Activated CD8-positive, alpha-beta T cell treated with anti-CD3 and anti-CD28 coated beads for 36 hours (primary cell): ENCODE results near the gene KCNQ1OT1. TPM values are rescaled to one million over a fixed set of nuclear protein-coding genes. Genes with fewer than 3 reads are reported as not detected.

Experiments used
- ATAC-seq: fragments of 200-7000 bp; cut with Tn5 transposase; one replicate; pipeline ENCODE4 v1.10.0; 2021; ENCODE audit warnings: mild to moderate bottlenecking, moderate library complexity
- CTCF ChIA-PET: fragments of 350-600 bp; sonication (Branson Sonifier 250); formaldehyde crosslinking; loops from one replicate; lab custom pipeline; 2021; ENCODE audit warnings: antibody characterized with exemption; lab: Charles Lee
- POLR2A ChIA-PET: fragments of 350-600 bp; sonication (Branson Sonifier 250); formaldehyde crosslinking; loops from one replicate; lab custom pipeline; 2021; ENCODE audit warnings: antibody characterized with exemption; lab: Charles Lee
- DNase-seq: peaks from one replicate; pipeline ENCODE4 v3.0.0-alpha.2; 2020
- H3K27ac Mint-ChIP-seq: one replicate; pipeline ENCODE4 v1.8.0; 2021; ENCODE audit warnings: mild to moderate bottlenecking, mixed read lengths
- H3K27me3 Mint-ChIP-seq: one replicate; pipeline ENCODE4 v1.8.0; 2021; ENCODE audit warnings: mixed read lengths
- H3K36me3 Mint-ChIP-seq: one replicate; pipeline ENCODE4 v1.8.0; 2021; ENCODE audit warnings: low read depth, mixed read lengths
- H3K4me1 Mint-ChIP-seq: one replicate; pipeline ENCODE4 v1.8.0; 2021; ENCODE audit warnings: low read depth, mixed read lengths
- H3K4me3 Mint-ChIP-seq: one replicate; pipeline ENCODE4 v1.8.0; 2021; ENCODE audit warnings: mild to moderate bottlenecking, moderate library complexity, mixed read lengths
- H3K9me3 Mint-ChIP-seq: one replicate; pipeline ENCODE4 v1.8.0; 2021; ENCODE audit warnings: mixed read lengths
- intact Hi-C: fragments of 100-400 bp; cut with micrococcal nuclease; formaldehyde crosslinking; loops from one replicate; pipeline ENCODE4 v1.10.0; 2022
- total RNA-seq, 2 experiments: library from RNA; stranded (reverse); gene quantifications; one replicate each; pipeline ENCODE4 v1.2.3, GENCODE V29; 2021
- TF ChIP-seq, protein P1 (sequence below): fragments of 200-600 bp; IDR thresholded peaks from one replicate; pipeline ENCODE4 v1.8.0; 2022; ENCODE audit warnings: antibody characterized with exemption, mild to moderate bottlenecking

KCNQ1OT1 gene
- total RNA-seq, 2 experiments from 2014 or later = 0.22 to 0.23 TPM

DNA sequence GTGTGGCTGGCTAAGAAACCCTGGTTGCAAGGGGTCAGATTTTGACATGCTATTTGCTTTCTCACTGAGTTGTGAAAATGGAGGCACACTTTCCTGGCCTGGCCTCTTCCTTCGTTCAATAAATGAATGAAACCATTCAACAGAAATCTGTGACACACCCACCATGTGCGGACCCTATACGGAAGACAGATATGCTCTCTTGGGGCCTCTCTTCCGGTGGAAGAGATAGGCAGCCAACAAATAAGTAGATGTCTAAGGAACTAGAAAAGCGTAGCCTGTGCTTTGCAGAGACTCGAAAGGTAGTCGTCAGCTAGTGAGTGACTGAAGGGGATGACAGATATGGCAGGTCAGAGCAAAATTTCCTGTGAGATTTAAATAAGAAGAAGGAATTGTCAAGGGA, 5.3 kb downstream of the KCNQ1OT1 start:
- no peak overlapping the region for H3K4me3 Mint-ChIP-seq
- peaks cover 10% of the 10 kb centered on the region for H3K4me1 Mint-ChIP-seq
- DNase-seq (no peak), ATAC-seq (no peak)
- intact Hi-C loops = no loop called here
- no peaks in the 10 kb centered on the region for H3K27me3 Mint-ChIP-seq
- CTCF ChIA-PET = no interaction called here
- POLR2A ChIA-PET = no interaction called here
- H3K27ac Mint-ChIP-seq = no peak overlapping the region
- no peaks in the 10 kb centered on the region for H3K9me3 Mint-ChIP-seq
- TF ChIP-seq, protein P1, sequence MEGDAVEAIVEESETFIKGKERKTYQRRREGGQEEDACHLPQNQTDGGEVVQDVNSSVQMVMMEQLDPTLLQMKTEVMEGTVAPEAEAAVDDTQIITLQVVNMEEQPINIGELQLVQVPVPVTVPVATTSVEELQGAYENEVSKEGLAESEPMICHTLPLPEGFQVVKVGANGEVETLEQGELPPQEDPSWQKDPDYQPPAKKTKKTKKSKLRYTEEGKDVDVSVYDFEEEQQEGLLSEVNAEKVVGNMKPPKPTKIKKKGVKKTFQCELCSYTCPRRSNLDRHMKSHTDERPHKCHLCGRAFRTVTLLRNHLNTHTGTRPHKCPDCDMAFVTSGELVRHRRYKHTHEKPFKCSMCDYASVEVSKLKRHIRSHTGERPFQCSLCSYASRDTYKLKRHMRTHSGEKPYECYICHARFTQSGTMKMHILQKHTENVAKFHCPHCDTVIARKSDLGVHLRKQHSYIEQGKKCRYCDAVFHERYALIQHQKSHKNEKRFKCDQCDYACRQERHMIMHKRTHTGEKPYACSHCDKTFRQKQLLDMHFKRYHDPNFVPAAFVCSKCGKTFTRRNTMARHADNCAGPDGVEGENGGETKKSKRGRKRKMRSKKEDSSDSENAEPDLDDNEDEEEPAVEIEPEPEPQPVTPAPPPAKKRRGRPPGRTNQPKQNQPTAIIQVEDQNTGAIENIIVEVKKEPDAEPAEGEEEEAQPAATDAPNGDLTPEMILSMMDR = no peak
- peaks cover 6% of the 10 kb centered on the region for H3K36me3 Mint-ChIP-seq

DNA sequence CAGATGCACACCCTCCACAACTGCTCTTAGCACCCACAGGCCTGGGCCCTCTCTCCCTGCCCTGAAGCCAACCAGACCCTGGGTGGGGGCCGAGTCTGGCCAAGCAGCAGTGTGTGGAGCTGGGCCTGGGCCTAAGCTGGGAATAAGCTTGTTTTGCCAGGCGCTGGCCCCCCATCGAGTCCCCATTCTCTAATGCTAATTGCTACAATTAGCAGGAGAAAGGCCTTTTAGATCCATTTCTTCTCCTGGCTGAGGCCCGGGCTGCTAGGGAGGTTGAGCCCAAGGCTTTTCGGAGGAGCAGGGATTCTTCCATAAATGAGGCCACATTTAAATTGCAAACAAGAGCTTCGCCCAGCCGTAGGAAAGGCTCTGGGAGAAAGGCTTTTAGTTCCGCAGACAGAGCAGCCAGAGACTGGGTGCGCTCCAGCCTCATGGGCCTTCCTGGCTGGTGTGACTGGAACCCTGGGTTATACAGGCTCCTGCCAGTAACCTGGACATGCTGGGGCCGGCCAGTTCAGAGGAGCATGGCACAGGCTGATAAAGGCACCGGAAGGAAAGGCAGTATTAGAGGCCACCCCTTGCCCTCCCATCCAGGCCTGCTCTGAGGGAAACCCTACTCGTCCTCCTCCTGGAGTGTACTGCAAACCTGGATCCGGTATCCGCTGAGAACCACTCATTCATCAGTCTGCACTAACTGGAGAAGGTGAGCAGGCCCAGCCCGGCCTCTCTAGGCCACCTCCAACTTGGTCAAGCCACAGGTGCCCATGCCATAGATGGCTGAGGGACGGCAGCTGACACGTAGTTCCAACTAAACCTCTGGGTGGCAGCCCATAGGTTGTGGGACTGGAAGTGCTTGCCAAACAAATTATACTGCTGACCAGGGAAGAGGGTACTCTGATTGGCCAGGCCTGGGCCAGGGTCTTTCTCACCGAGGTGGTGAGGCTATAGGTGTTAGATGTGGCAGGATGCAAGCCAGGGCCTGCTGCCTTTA, 6.2 kb downstream of the KCNQ1OT1 start:
- Mint-ChIP-seq H3K27me3 (no peaks in the 10 kb centered on the region), H3K9me3 (no peaks in the 10 kb centered on the region), H3K4me1 (peaks cover 7% of the 10 kb centered on the region), H3K27ac (no peak overlapping the region), H3K36me3 (peaks cover 4% of the 10 kb centered on the region), H3K4me3 (no peak overlapping the region)
- TF ChIP-seq, protein P1 = no peak
- intact Hi-C loops = no loop called here
- POLR2A ChIA-PET = no interaction called here
- DNase-seq (no peak), ATAC-seq (no peak)
- CTCF ChIA-PET = interaction anchor here (0.9 kb wide), 1 partner anchor 194 kb away, joined by 3 read pairs; no protein-coding TSS in a partner anchor

DNA sequence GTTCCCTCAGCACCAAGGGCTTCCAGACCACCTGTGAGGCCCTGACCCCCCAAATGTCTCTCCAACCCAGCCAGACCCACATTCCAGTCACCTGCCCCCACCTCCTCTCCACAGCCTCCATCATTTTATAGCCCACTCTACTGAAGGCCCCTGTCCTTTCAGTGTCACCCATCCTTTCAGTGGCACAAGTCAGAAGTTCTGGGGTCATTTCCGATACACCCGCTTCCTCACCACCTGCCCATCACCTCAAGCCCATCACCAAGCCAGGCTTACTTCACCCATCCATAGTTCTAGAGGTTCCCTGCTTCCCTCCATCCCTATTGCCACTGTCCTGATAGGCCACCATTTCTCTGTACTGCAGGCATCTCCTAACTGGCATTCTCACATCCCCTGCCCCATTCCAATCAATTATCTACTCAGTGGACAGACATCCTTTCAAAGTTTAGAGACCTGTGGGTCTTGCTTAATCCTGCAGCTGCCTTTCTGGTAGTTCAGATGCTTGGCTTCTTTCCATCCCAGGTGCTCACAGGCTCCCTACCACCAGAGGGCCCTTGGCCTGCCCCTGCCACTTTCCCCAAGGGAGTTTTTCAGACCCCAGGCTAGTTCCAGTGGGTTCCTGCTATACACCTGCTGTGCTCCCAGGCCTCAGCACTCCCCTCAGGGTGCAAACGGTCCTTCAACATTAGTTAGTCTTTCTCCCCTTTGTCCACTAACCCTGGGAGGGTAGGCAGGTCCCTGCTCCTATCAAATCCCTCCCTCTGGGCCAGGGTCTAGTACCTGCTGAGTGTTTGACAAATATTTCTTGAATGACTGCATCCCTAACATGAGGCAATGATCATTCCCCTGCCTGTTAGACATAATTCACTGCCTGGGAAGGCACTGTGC, 7.6 kb downstream of the KCNQ1OT1 start:
- ATAC-seq (no peak), DNase-seq (no peak)
- intact Hi-C loops = no loop called here
- CTCF ChIA-PET = interaction anchor here (0.9 to 1.0 kb wide), 2 partner anchors 196 kb away, joined by 3 to 4 read pairs; no protein-coding TSS in a partner anchor
- no peaks in the 10 kb centered on the region for H3K36me3 Mint-ChIP-seq
- no peaks in the 10 kb centered on the region for H3K4me1 Mint-ChIP-seq
- H3K27ac Mint-ChIP-seq = no peak overlapping the region
- TF ChIP-seq, protein P1 = no peak
- H3K4me3 Mint-ChIP-seq = no peak overlapping the region
- no peaks in the 10 kb centered on the region for H3K27me3 Mint-ChIP-seq
- no peaks in the 10 kb centered on the region for H3K9me3 Mint-ChIP-seq
- POLR2A ChIA-PET = no interaction called here

DNA sequence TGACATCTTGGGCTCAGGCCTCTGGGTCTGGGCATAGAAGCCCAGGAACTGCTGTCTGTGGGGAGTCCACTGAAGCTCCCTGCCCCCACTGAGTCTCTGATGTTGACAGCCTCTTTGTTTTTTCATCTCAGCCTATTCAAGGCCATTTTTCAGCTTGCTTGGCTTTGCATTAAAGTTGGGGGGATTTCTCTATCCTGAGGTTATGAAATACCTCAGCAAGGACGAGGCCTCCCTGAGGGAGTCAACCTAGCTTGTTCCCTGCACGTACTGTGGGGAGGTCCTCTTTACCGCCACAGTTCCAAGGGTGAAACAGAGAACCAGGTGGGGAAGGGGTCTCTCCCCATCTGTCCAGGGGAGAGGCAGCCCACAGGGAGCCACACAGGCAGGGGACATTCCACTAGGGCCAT, 8.4 kb downstream of the KCNQ1OT1 start:
- DNase-seq (no peak), ATAC-seq (no peak)
- no peaks in the 10 kb centered on the region for H3K9me3 Mint-ChIP-seq
- H3K4me1 Mint-ChIP-seq = no peaks in the 10 kb centered on the region
- TF ChIP-seq, protein P1 = no peak
- CTCF ChIA-PET = interaction anchor here (0.8 to 1.1 kb wide), 3 partner anchors 10 to 196 kb away, joined by 3 to 4 read pairs (median 3); no protein-coding TSS in a partner anchor
- intact Hi-C loops = no loop called here
- H3K36me3 Mint-ChIP-seq = no peaks in the 10 kb centered on the region
- H3K27me3 Mint-ChIP-seq = no peaks in the 10 kb centered on the region
- H3K27ac Mint-ChIP-seq = no peak overlapping the region
- no peak overlapping the region for H3K4me3 Mint-ChIP-seq
- POLR2A ChIA-PET = no interaction called here
